H9 (cell line): ENCODE data around the gene TMEM108. TPM values are rescaled to one million over a fixed set of nuclear protein-coding genes. Genes with fewer than 3 reads are reported as not detected.

Source experiments
- DNase-seq: peaks from one replicate; pipeline ENCODE4 v3.0.0-alpha.2; 2017
- H2AFZ ChIP-seq: one replicate; pipeline ENCODE4 v1.6.1; 2013; ENCODE audit warnings: mild to moderate bottlenecking, low read length, control low read depth, moderate library complexity
- H2AK5ac ChIP-seq: 2 replicates; pipeline ENCODE4 v1.6.1; 2013; ENCODE audit warnings: low read length, control low read depth, mixed read lengths; ENCODE audit not compliant: insufficient read length
- H2BK120ac ChIP-seq: one replicate; pipeline ENCODE4 v1.6.1; 2013; ENCODE audit warnings: low read depth, mild to moderate bottlenecking, low read length, control low read depth, inconsistent platforms; ENCODE audit not compliant: poor library complexity, severe bottlenecking
- H2BK12ac ChIP-seq: 2 replicates; pipeline ENCODE4 v1.6.1; 2013; ENCODE audit warnings: low read length, control low read depth, mixed read lengths, low read depth; ENCODE audit not compliant: insufficient read length
- H2BK15ac ChIP-seq: 2 replicates; pipeline ENCODE4 v1.6.1; 2013; ENCODE audit warnings: low read depth, low read length, control low read depth
- H2BK20ac ChIP-seq: one replicate; pipeline ENCODE4 v1.6.1; 2013; ENCODE audit warnings: low read depth, mild to moderate bottlenecking, low read length, control low read depth, inconsistent platforms; ENCODE audit not compliant: poor library complexity, severe bottlenecking
- H2BK5ac ChIP-seq: 2 replicates; pipeline ENCODE4 v1.6.1; 2013; ENCODE audit warnings: low read length, control low read depth, mixed read lengths; ENCODE audit not compliant: insufficient read length
- H3K14ac ChIP-seq: 2 replicates; pipeline ENCODE4 v1.6.1; 2013; ENCODE audit warnings: low read length, control low read depth; ENCODE audit not compliant: insufficient read depth
- H3K18ac ChIP-seq: 2 replicates; pipeline ENCODE4 v1.6.1; 2013; ENCODE audit warnings: low read depth, mild to moderate bottlenecking, mixed read lengths, low read length, control low read depth; ENCODE audit not compliant: insufficient read length
- H3K23ac ChIP-seq: 2 replicates; pipeline ENCODE4 v1.6.1; 2013; ENCODE audit warnings: low read length, control low read depth, mixed read lengths, low read depth; ENCODE audit not compliant: insufficient read length
- H3K23me2 ChIP-seq: 2 replicates; pipeline ENCODE4 v1.6.1; 2013; ENCODE audit warnings: low read depth, mild to moderate bottlenecking, mixed read lengths, low read length, control low read depth; ENCODE audit not compliant: insufficient read length, poor library complexity, severe bottlenecking
- H3K27ac ChIP-seq: 2 replicates; pipeline ENCODE4 v1.5.1; 2013; ENCODE audit warnings: low read length, control low read depth, mixed read lengths, low read depth; ENCODE audit not compliant: insufficient read length
- H3K27me3 ChIP-seq: 2 replicates; pipeline ENCODE4 v1.6.1; 2013; ENCODE audit warnings: low read length, control low read depth, inconsistent platforms; ENCODE audit not compliant: insufficient read depth
- H3K4ac ChIP-seq: 2 replicates; pipeline ENCODE4 v1.6.1; 2013; ENCODE audit warnings: low read depth, mild to moderate bottlenecking, control low read depth, inconsistent platforms, low read length, moderate library complexity
- H3K4me1 ChIP-seq: 2 replicates; pipeline ENCODE4 v1.6.1; 2013; ENCODE audit warnings: low read length, control low read depth, inconsistent platforms; ENCODE audit not compliant: insufficient read depth
- H3K4me2 ChIP-seq: 2 replicates; pipeline ENCODE4 v1.6.1; 2013; ENCODE audit warnings: low read length, control low read depth, mixed read lengths; ENCODE audit not compliant: insufficient read length, insufficient read depth
- H3K56ac ChIP-seq: 2 replicates; pipeline ENCODE4 v1.6.1; 2013; ENCODE audit warnings: low read depth, mild to moderate bottlenecking, mixed read lengths, low read length, control low read depth; ENCODE audit not compliant: insufficient read length
- H3K79me1 ChIP-seq: 2 replicates; pipeline ENCODE4 v1.6.1; 2013; ENCODE audit warnings: low read depth, mild to moderate bottlenecking, moderate library complexity, low read length, control low read depth, inconsistent platforms; ENCODE audit not compliant: insufficient read depth, poor library complexity, severe bottlenecking
- H3K79me2 ChIP-seq: 2 replicates; pipeline ENCODE4 v1.6.1; 2013; ENCODE audit warnings: low read length, control low read depth, inconsistent platforms; ENCODE audit not compliant: insufficient read depth
- H3K9ac ChIP-seq: 2 replicates; pipeline ENCODE4 v1.6.1; 2013; ENCODE audit warnings: low read length, control low read depth, mixed read lengths; ENCODE audit not compliant: insufficient read length; ENCODE audit errors: extremely low read depth
- H3K9me3 ChIP-seq: one replicate; pipeline ENCODE4 v1.6.1; 2013; ENCODE audit warnings: low read depth, low read length, inconsistent platforms; ENCODE audit not compliant: control insufficient read depth
- H3T11ph ChIP-seq: one replicate; pipeline ENCODE4 v1.6.1; 2013; ENCODE audit warnings: mild to moderate bottlenecking, low read length, control low read depth, inconsistent platforms
- H4K20me1 ChIP-seq: one replicate; pipeline ENCODE4 v1.6.1; 2013; ENCODE audit not compliant: control insufficient read depth, insufficient read length, insufficient read depth
- H4K5ac ChIP-seq: 2 replicates; pipeline ENCODE4 v1.6.1; 2013; ENCODE audit warnings: low read depth, mild to moderate bottlenecking, mixed read lengths, low read length, control low read depth; ENCODE audit not compliant: insufficient read length
- H4K8ac ChIP-seq: replicated peaks from 2 replicates; pipeline ENCODE4 v1.6.1; 2013; ENCODE audit warnings: low read length, control low read depth, mixed read lengths, low read depth; ENCODE audit not compliant: insufficient read length
- H4K91ac ChIP-seq: 2 replicates; pipeline ENCODE4 v1.6.1; 2013; ENCODE audit warnings: low read depth, mild to moderate bottlenecking, moderate library complexity, mixed read lengths, low read length, control low read depth; ENCODE audit not compliant: insufficient read length
- H3K27ac Mint-ChIP-seq, 3 experiments: 2 replicates in 2 of 3; 3 replicates in 1 of 3; pipeline ENCODE4 v1.8.0; 2020 to 2021; ENCODE audit warnings: mixed read lengths in 3 of 3, mild to moderate bottlenecking in 1 of 3, moderate library complexity in 1 of 3
- H3K27me3 Mint-ChIP-seq: 2 replicates; pipeline ENCODE4 v1.8.0; 2021; ENCODE audit warnings: low read depth, mild to moderate bottlenecking, moderate library complexity, mixed read lengths
- H3K36me3 Mint-ChIP-seq, 3 experiments: 2 replicates in 2 of 3; 3 replicates in 1 of 3; pipeline ENCODE4 v1.8.0; 2020 to 2021; ENCODE audit warnings: low read depth in 3 of 3, mixed read lengths in 3 of 3; ENCODE audit not compliant: insufficient read depth in 1 of 3
- H3K4me1 Mint-ChIP-seq, 2 experiments: 2 replicates each; pipeline ENCODE4 v1.8.0; 2020; ENCODE audit warnings: mixed read lengths in 2 of 2
- H3K4me3 Mint-ChIP-seq, 2 experiments: 2 replicates in 1 of 2; 3 replicates in 1 of 2; pipeline ENCODE4 v1.8.0; 2020 to 2021; ENCODE audit warnings: mild to moderate bottlenecking in 2 of 2, mixed read lengths in 2 of 2, moderate library complexity in 1 of 2
- H3K9me3 Mint-ChIP-seq, 2 experiments: 2 replicates in 1 of 2; 3 replicates in 1 of 2; pipeline ENCODE4 v1.8.0; 2020; ENCODE audit warnings: mild to moderate bottlenecking in 2 of 2, mixed read lengths in 2 of 2, moderate library complexity in 1 of 2
- CTCF ChIP-seq: fragments of 200-600 bp; sonication (generic); conservative IDR thresholded peaks from 3 replicates; pipeline ENCODE4 v1.8.0; 2021; ENCODE audit warnings: antibody characterized with exemption, mild to moderate bottlenecking
- WGBS: extraction: QIAGEN DNeasy Blood & Tissue Kit; methylation state at CpG from one replicate; pipeline ENCODE4 v1.1.7; 2013; ENCODE audit warnings: missing lambda C conversion rate, low lambda C conversion rate, mixed read lengths; ENCODE audit not compliant: insufficient read length; ENCODE audit errors: extremely low coverage; 5-methylcytosine and 5-hydroxymethylcytosine counted together
- total RNA-seq: library from RNA; stranded (reverse); gene quantifications from 2 replicates; pipeline ENCODE4 v1.2.1, GENCODE V29; 2021

TMEM108 gene
- total RNA-seq, 1 experiment from 2014 or later = 5.0 TPM

GRCh38 chr3:133418361-133418760 lies 380.2 kb downstream of the TMEM108 start:
- no peak overlapping the region for H2BK5ac ChIP-seq
- no peak overlapping the region for H3K56ac ChIP-seq
- TF ChIP-seq CTCF = no peak
- no peaks in the 10 kb centered on the region for H3K79me1 ChIP-seq
- H2BK12ac ChIP-seq = no peak overlapping the region
- no peaks in the 10 kb centered on the region for H3K4me1 ChIP-seq
- H3K27ac ChIP-seq = no peak overlapping the region
- no peaks in the 10 kb centered on the region for H3K27me3 ChIP-seq
- no peaks in the 10 kb centered on the region for H3K36me3 Mint-ChIP-seq
- H4K91ac ChIP-seq = no peak overlapping the region
- H3K23ac ChIP-seq = no peak overlapping the region
- H2BK20ac ChIP-seq = no peak overlapping the region
- no peaks in the 10 kb centered on the region for H3K9me3 ChIP-seq
- no peak overlapping the region for H3K9ac ChIP-seq
- no peak overlapping the region for H3K14ac ChIP-seq
- no peak overlapping the region for H2BK15ac ChIP-seq
- no peak overlapping the region for H2AK5ac ChIP-seq
- H4K8ac ChIP-seq = no peak overlapping the region
- no peak overlapping the region for H3T11ph ChIP-seq
- WGBS = no CpG with 5 or more reads among the region's 7 CpGs
- no peak overlapping the region for H4K5ac ChIP-seq
- no peak overlapping the region for H2AFZ ChIP-seq
- H3K27me3 Mint-ChIP-seq = no peaks in the 10 kb centered on the region; the same call in none of the 2 replicates
- no peak for DNase-seq
- H3K9me3 Mint-ChIP-seq = peaks cover 0 to 12% of the 10 kb centered on the region in 2 experiments; a peak in 2 of 5 replicates
- no peak overlapping the region for H3K4me3 Mint-ChIP-seq
- H3K4me2 ChIP-seq = no peak overlapping the region
- H3K18ac ChIP-seq = no peak overlapping the region
- H4K20me1 ChIP-seq = no peaks in the 10 kb centered on the region
- H3K4me1 Mint-ChIP-seq = 0 out of 4 replicates have a peak, but pooled peaks cover 0 to 8% of the 10 kb centered on the region in 2 experiments
- no peaks in the 10 kb centered on the region for H3K23me2 ChIP-seq
- H3K79me2 ChIP-seq = no peaks in the 10 kb centered on the region
- H2BK120ac ChIP-seq = no peak overlapping the region
- H3K27ac Mint-ChIP-seq = no peak overlapping the region
- H3K4ac ChIP-seq = no peak overlapping the region
